ENCODE data around the gene TCEA2.

Gene TCEA2

GRCh38 chr20:64096535-64096934 lies 33.5 kb downstream of the TCEA2 start:
- DNase-seq, result no peak

GRCh38 chr20:64098471-64099013 lies 35.5 kb downstream of the TCEA2 start:
- no peak for DNase-seq

GRCh38 chr20:64099086-64099786 lies 36.2 kb downstream of the TCEA2 start:
- DNase-seq, result no peak

- DNase-seq, result no peak
These were observed 37.0 kb downstream of the TCEA2 start for GRCh38 chr20:64099880-64100565.

- DNase-seq, result no peak
These were observed 37.5 kb downstream of the TCEA2 start for GRCh38 chr20:64100566-64100888.

- no peak for DNase-seq
These were observed 38.1 kb downstream of the TCEA2 start for GRCh38 chr20:64100946-64101688.

- DNase-seq, result peak; percentile 52 to 83 (median 68)
These were observed 39.0 kb downstream of the TCEA2 start for GRCh38 chr20:64101731-64102621.

- DNase-seq, result no peak
These were observed 39.8 kb downstream of the TCEA2 start for GRCh38 chr20:64102647-64103354.

GRCh38 chr20:64103871-64104666 lies 41.1 kb downstream of the TCEA2 start:
- no peak for DNase-seq

GRCh38 chr20:64104667-64105451 lies 41.9 kb downstream of the TCEA2 start:
- no peak for DNase-seq

GRCh38 chr20:64105846-64106434 lies 42.9 kb downstream of the TCEA2 start:
- no peak for DNase-seq

- DNase-seq, result no peak
These were observed 43.5 kb downstream of the TCEA2 start for GRCh38 chr20:64106435-64106961.

GRCh38 chr20:64106981-64107735 lies 44.2 kb downstream of the TCEA2 start, which contains the start of gene NPBWR2:
TSS of gene NPBWR2 (minus strand) at chr20:64107565. CDS start at chr20:64106831, 734 bp downstream.
- peak in 3 of 4 experiments; percentile 18 to 52 (median 26) for DNase-seq

- peak; percentile 74 to 86 (median 78) for DNase-seq
These were observed 44.9 kb downstream of the TCEA2 start for GRCh38 chr20:64107736-64108457.

GRCh38 chr20:64108731-64109681 lies 46.0 kb downstream of the TCEA2 start:
- DNase-seq, result no peak

GRCh38 chr20:64109831-64110391 lies 46.9 kb downstream of the TCEA2 start:
- no peak for DNase-seq
